Bronchial epithelial cell (primary cell): Measurements from ENCODE around the gene GPR107. TPM values are rescaled to one million over a fixed set of nuclear protein-coding genes. Genes with fewer than 3 reads are reported as not detected.
A peak's percentile ranks its signal among the peaks of the same experiment; 100 is the strongest.

ENCODE experiments used
- DNase-seq: peaks from one replicate; pipeline ENCODE4 v3.0.0-alpha.2; 2010; ENCODE audit warnings: low read depth
- FAIRE-seq: peaks from 2 replicates; lab custom pipeline; 2011; peaks lifted over from hg19 to GRCh38; lab: Jason Lieb, UNC
- H3K27me3 ChIP-seq: 2 replicates; pipeline ENCODE4 v1.5.1; 2011; ENCODE audit warnings: low read length; ENCODE audit not compliant: control insufficient read depth, insufficient read depth
- H3K36me3 ChIP-seq: 2 replicates; pipeline ENCODE4 v1.5.1; 2011; ENCODE audit warnings: low read length; ENCODE audit not compliant: control insufficient read depth, insufficient read depth
- H3K4me3 ChIP-seq: 2 replicates; pipeline ENCODE4 v1.5.1; 2011; ENCODE audit warnings: mild to moderate bottlenecking, low read depth, low read length, control low read depth
- CTCF ChIP-seq: IDR thresholded peaks from 2 replicates; pipeline ENCODE4 v1.5.1; 2011; ENCODE audit warnings: mild to moderate bottlenecking, moderate library complexity, low read length, control low read depth, inconsistent platforms; ENCODE audit not compliant: insufficient read depth, severe bottlenecking
- total RNA-seq: library from RNA; depleted of rRNA; stranded (reverse); fragments of >200 nt; gene quantifications from 2 replicates; pipeline ENCODE4 v1.2.1, GENCODE V29; 2014

GPR107 gene
- total RNA-seq, 1 donor from 2014 or later: 21.6 TPM

GRCh38 chr9:130171226-130172148 is 117.8 kb downstream of the GPR107 start:
- FAIRE-seq (no peak), DNase-seq (no peak)
- Histone ChIP-seq H3K36me3 (peaks cover 5% of the 10 kb centered on the region), H3K27me3 (no peaks in the 10 kb centered on the region), H3K4me3 (peak overlapping the region; percentile 40)
- no peak for TF ChIP-seq CTCF

- DNase-seq (peak; percentile 38), FAIRE-seq (no peak)
- Histone ChIP-seq H3K36me3 (peaks cover 8% of the 10 kb centered on the region), H3K27me3 (no peaks in the 10 kb centered on the region), H3K4me3 (peak within 1 kb of the TSS; percentile 51)
- TF ChIP-seq CTCF: no peak
Measured at GRCh38 chr9:130172161-130172857, 118.6 kb downstream of the GPR107 start, which contains the start of gene NCS1. TSS of gene NCS1 (plus strand) at chr9:130172404. CDS start at chr9:130172664, 260 bp downstream.

DNA sequence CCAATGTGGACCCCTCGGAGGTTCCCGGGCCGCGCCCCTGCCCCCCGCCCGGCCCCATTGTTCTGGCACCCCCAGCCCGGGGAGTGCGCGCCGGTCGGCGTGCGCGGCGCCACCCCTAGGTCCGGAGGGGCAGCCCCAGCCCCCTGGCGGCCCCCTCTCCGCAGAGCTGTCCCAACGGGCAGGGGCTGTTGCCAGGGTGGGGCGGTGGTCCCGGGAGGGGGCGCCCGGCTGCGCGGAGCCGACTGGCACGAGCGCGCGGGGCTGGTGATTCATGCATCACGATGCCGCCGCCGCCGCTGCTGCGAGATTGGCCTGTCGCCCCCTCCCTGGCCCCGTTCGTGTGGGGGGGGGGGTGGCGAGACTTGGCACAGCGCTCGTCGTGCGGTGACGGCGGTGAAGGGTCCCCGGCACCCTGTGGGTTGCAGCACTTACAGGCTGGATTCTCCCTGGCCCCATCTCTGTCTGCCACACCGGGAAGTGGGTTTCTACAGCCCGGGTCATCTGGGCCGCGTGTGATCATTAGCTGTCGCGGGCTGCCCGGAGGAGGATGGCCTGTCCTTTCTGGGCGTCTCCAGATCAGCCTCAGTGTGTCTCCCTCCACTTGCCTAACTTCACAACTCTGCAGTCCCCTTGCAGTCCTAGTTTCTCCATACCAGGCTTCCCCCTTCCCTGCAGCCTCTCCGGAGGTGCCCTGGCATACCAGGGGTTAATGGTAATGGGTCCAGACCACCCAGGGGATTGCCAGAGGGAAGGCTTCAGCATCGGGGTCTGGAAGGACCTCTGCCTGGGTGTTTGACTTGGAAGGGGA is 119.4 kb downstream of the GPR107 start:
- FAIRE-seq (no peak), DNase-seq (no peak)
- Histone ChIP-seq H3K27me3 (no peaks in the 10 kb centered on the region), H3K36me3 (peaks cover 8% of the 10 kb centered on the region), H3K4me3 (peak overlapping the region; percentile 51)
- no peak for TF ChIP-seq CTCF

DNA sequence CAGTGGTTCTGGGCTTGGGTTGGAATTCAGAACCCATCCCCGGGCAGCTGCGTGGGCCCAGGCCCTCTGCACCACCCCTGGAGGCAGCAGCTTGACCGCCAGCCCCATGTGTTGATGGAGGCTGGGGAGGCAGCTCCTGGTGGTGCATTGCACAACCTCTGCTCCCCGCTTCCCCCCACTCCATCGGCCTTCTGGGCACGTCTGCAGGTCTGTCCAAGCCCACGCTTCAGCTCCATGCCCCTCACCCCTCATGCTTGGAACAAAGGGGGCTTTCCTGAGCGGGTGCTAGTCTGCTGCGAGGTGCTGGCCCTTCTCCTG is 119.9 kb downstream of the GPR107 start:
- Histone ChIP-seq H3K36me3 (peaks cover 8% of the 10 kb centered on the region), H3K4me3 (peak overlapping the region; percentile 51), H3K27me3 (no peaks in the 10 kb centered on the region)
- no peak for FAIRE-seq
- no peak for TF ChIP-seq CTCF
- no peak for DNase-seq

- Histone ChIP-seq H3K4me3 (no peak overlapping the region), H3K27me3 (no peaks in the 10 kb centered on the region), H3K36me3 (peaks cover 8% of the 10 kb centered on the region)
- TF ChIP-seq CTCF: no peak
- DNase-seq: no peak
- peak; percentile 72 for FAIRE-seq
Measured at GRCh38 chr9:130174025-130174424, 120.3 kb downstream of the GPR107 start.
